Measurements from ENCODE around the gene ZNF724. TPM values are rescaled to one million over a fixed set of nuclear protein-coding genes. Genes with fewer than 3 reads are reported as not detected.
"Not testable (repeated sequence)": the region's sequence is repeated elsewhere in the genome, so short reads cannot be mapped to it uniquely, and the experiment has no call there.

The ZNF724 gene
- total RNA-seq, 1 donor from 2014 or later = 22.9 TPM

DNA sequence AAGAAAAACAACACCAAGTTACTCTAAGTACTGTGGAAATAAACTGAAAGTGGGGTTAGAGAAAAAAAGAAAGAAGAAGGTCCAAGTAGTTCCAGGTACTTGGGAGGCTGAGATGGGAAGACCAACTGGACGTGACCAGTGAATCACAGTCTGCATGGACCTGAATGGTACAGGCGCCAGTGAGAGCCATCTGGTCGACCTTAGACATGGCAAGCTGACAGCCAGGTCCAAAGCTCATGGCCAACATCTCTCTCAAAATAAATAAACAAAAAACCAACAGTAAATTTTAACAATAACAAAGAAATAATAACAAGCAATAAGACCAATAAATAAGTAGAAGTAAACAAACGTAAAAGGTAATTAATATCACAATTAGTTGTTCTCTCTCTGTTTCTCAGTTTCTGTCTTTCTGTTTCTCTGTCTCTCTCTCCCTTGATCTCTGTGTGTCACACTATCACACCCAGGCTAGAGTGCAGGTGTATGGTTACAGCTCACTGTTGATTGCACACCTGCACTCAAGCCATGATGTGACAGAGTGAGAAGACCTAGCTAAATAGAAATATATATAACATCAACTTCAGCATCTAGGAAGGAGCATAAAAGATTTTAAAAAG lies 31.6 kb upstream of the ZNF724 start:
- no peak for DNase-seq (ENCODE audit: low read depth)
- H3K4me3 ChIP-seq (ENCODE audit: low read depth, low read length) = no peak overlapping the region
- TF ChIP-seq, protein P1, sequence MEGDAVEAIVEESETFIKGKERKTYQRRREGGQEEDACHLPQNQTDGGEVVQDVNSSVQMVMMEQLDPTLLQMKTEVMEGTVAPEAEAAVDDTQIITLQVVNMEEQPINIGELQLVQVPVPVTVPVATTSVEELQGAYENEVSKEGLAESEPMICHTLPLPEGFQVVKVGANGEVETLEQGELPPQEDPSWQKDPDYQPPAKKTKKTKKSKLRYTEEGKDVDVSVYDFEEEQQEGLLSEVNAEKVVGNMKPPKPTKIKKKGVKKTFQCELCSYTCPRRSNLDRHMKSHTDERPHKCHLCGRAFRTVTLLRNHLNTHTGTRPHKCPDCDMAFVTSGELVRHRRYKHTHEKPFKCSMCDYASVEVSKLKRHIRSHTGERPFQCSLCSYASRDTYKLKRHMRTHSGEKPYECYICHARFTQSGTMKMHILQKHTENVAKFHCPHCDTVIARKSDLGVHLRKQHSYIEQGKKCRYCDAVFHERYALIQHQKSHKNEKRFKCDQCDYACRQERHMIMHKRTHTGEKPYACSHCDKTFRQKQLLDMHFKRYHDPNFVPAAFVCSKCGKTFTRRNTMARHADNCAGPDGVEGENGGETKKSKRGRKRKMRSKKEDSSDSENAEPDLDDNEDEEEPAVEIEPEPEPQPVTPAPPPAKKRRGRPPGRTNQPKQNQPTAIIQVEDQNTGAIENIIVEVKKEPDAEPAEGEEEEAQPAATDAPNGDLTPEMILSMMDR (conservative IDR thresholded peaks at IDR 0.05; ENCODE audit: low read depth, low read length) = no peak

DNA sequence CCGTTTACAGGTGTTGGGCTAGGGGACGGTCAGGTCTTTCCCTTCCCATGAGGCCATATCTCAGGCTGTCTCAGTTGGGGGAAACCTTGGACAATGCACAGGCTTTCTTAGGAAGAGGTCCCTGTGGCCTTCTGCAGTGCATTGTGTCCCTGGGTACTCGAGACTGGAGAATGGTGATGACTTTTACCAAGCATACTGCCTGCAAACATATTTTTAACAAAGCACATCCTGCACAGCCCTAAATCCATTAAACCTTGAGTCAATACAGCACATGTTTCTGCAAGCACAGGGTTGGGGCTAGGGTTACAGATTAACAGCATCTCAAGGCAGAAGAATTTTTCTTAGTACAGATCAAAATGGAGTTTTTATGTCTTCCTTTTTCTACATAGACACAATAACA lies 27.9 kb upstream of the ZNF724 start:
- H3K4me3 ChIP-seq (ENCODE audit: low read depth, low read length); DNase-seq (ENCODE audit: low read depth): not testable (repeated sequence)

DNA sequence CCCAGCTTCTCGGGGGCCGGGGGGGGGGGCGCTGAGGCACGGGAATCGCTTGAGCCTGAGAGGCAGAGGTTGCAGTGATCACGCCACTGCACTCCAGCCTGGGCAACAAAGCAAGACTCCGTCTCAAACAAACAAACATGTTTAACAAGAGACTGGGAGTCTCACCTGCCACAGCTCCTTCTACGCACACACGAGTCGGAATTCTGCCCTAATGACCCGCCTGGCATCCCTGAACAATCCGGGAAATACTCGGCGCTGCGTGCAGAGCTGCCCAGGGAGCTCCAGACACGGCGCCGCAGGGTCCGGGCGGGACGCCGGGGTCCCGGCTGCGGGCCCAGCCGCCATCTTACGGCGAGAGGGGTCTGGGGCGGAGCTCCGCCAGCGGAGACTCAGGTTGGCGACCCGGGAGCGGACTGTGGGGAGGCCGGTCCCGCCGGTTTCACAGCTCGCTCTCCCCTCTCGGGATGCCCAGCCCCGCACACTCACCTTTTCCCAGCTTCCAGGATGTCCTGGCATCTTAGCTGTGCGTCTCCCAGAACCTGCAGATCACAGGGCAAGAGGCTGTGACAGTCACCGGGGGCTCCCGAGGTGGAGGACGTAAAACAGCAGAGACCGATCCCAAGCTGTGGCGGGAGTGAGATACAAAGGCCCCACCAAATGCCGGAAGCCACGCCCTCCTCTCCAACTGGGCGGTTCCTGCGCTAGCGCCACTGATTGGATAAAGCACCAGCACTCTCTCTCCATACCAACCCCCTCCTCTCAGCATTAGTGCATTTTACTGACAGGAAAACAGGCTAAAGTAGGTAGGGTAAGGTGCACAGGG lies 23.6 kb upstream of the ZNF724 start:
- H3K4me3 ChIP-seq (ENCODE audit: low read depth, low read length) = peak overlapping the region; percentile 87
- TF ChIP-seq, protein P1 (conservative IDR thresholded peaks at IDR 0.05; ENCODE audit: low read depth, low read length) = no peak
- DNase-seq (ENCODE audit: low read depth) = peak; percentile 58

DNA sequence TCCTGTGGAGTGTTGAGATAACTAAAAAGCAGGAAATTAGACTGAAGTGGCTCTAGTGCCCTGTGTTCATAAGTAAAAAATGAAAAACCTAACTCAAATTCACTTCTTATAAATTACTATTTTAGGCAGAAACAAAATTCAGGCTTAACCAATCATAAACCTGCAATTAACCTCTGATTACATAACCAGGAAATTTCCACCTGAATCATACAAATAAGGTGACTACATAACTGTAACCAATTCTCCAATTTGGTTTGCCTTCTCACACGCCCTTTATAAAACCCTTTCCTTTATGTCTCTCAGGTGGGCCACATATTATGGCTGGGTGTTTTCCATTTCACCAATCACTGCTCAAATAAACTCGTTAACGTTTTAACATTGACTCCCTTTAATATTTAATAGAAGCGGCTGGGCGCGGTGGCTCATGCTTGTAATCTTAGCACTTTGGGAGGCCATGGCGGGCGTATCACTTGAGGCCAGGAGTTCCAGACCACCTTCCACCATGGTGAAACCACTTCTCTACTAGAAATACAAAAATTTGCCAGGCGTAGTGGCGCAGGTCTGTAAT lies 22.9 kb upstream of the ZNF724 start:
- H3K4me3 ChIP-seq (ENCODE audit: low read depth, low read length) = peak overlapping the region; percentile 87
- TF ChIP-seq, protein P1 (conservative IDR thresholded peaks at IDR 0.05; ENCODE audit: low read depth, low read length) = no peak
- no peak for DNase-seq (ENCODE audit: low read depth)

DNA sequence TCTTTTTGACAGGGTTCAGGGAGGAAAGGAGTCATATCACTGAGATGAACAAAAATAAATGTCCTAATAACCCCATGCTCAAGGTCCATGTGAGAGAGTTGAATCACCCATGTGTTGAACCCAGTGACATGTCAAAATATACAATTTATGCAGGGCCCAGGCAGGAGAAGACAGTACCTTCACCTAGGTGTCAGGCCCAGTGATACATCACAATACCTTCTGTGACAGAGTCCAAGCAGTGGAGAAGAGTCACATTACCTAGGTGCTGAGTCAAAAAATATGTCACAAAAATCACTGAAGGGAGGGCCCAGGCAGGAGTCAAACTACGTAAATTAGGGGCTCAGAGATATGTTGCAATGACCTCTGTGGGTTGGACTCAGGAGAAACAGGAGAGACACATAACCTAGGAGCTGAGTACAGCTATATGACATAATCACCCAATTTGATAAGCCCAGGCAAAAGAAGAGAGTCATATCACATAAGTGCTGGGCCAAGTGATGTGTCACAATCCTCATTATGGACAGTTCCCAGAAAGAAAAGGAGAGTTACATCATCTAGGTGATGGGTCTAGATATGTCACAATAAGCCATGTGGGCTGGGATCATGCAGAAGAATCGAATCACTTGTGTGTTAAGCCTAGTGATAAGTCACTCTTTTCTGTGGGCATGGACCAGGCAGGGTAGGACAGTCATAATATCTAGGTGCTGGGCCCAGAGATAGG lies 13.8 kb upstream of the ZNF724 start:
- TF ChIP-seq, protein P1 (conservative IDR thresholded peaks at IDR 0.05; ENCODE audit: low read depth, low read length) = no peak
- no peak overlapping the region for H3K4me3 ChIP-seq (ENCODE audit: low read depth, low read length)
- no peak for DNase-seq (ENCODE audit: low read depth)

DNA sequence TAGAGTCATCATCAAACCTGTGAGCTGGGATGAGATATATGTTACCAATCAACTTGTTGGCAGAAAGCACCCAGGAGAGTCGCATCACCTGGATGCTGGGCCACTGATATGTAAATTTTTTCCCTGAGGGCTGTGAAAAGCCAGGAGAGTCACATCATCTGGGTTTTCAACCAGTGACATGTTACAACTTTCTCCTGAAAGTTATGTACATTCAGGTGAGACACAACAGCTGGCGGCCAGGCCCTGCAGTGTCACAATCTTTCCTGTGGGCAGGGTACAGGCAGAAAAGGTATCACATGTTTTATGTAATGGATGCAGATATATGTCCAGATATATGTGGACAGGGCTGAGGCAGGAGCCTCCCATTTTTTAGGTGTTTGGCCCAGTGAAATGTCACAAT lies 13.2 kb upstream of the ZNF724 start:
- H3K4me3 ChIP-seq (ENCODE audit: low read depth, low read length) = no peak overlapping the region
- TF ChIP-seq, protein P1 (conservative IDR thresholded peaks at IDR 0.05; ENCODE audit: low read depth, low read length) = no peak
- DNase-seq (ENCODE audit: low read depth) = no peak

DNA sequence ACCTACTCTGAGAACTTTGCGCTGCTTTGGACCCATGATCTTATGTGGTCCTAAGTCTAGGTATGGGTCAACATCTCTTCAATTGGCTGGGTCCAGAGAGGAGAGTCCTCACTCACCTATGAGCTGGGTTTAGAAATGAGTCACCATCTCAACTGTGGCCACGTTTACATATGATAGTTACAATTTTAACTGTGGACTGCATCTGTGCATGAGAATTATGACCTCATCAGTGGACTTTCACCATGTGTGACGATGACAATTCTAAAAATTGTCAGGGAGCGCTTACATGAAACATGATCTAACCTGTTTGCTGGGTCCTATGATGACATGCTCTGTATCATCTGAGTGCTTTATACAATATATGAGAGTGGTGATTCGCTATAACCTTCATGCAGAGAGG lies 12.7 kb upstream of the ZNF724 start:
- TF ChIP-seq, protein P1 (conservative IDR thresholded peaks at IDR 0.05; ENCODE audit: low read depth, low read length) = no peak
- H3K4me3 ChIP-seq (ENCODE audit: low read depth, low read length) = no peak overlapping the region
- DNase-seq (ENCODE audit: low read depth) = no peak

All from epithelial cell of proximal tubule (primary cell).